HCT116 (cell line): ENCODE measurements around the gene TNS3. TPM values are rescaled to one million over a fixed set of nuclear protein-coding genes. Genes with fewer than 3 reads are reported as not detected.

ENCODE experiments used
- ATAC-seq: fragments of 200-7000 bp; cut with Tn5 transposase; 2 replicates; pipeline ENCODE4 v1.9.1; 2020; ENCODE audit warnings: mild to moderate bottlenecking, moderate library complexity
- Bru-seq: library from RNA; stranded (reverse); fragments of 400-500 nt; gene quantifications from one replicate; lab custom pipeline; 2021; lab: Mats Ljungman, UMichigan
- BruChase-seq, 2 experiments: library from RNA; stranded (reverse); fragments of 400-500 nt; gene quantifications; one replicate each; lab custom pipeline; 2021; lab: Mats Ljungman, UMichigan
- BruUV-seq: library from RNA; stranded (reverse); fragments of 400-500 nt; replicated peaks from 2 replicates; lab custom pipeline; 2021; lab: Mats Ljungman, UMichigan
- CTCF ChIA-PET: fragments of 300-600 bp; sonication (Branson Sonifier 250); formaldehyde crosslinking; loops from one replicate; lab custom pipeline; 2021; ENCODE audit warnings: antibody characterized with exemption; lab: Charles Lee
- POLR2A ChIA-PET: fragments of 300-600, 350-600 bp; sonication (Branson Sonifier 250); formaldehyde crosslinking; loops from one replicate; lab custom pipeline; 2021; ENCODE audit warnings: antibody characterized with exemption; lab: Charles Lee
- RAD21 ChIA-PET, 2 experiments: fragments of 300-600 bp; sonication (Branson Sonifier 250); formaldehyde crosslinking; loops; one replicate each; lab custom pipeline; 2023; ENCODE audit warnings: low total read pairs in 2 of 2; ENCODE audit not compliant: uncharacterized antibody in 2 of 2, unreplicated experiment in 2 of 2, low non-redundant PET in 1 of 2; lab: Charles Lee
- DNase-seq: peaks from one replicate; pipeline ENCODE4 v3.0.0-alpha.2; 2010; ENCODE audit warnings: low read depth, low spot score
- H2AFZ ChIP-seq: fragments of 200-600 bp; shearing (Covaris generic), sonication (generic); 2 replicates; pipeline ENCODE4 v1.6.1; 2017; ENCODE audit warnings: low read depth, mixed run types, mixed read lengths, antibody characterized with exemption, low read length; ENCODE audit not compliant: poor library complexity, severe bottlenecking
- H3K27ac ChIP-seq: 2 replicates; pipeline ENCODE4 v1.5.1; 2012; ENCODE audit warnings: low read depth, low read length
- H3K27me3 ChIP-seq: fragments of 200-600 bp; sonication (generic); 2 replicates; pipeline ENCODE4 v1.6.1; 2016; ENCODE audit warnings: mixed run types, low read length, mixed read lengths; ENCODE audit not compliant: insufficient read depth
- H3K36me3 ChIP-seq, 2 experiments: fragments of 200-500 bp in 1 of 2; fragments of 200-600 bp in 1 of 2; sonication (Bioruptor generic) in 1 of 2; sonication (generic) in 1 of 2; 2 replicates each; pipeline versions ENCODE4 v1.5.1 to v1.6.1; 2014 to 2016; ENCODE audit warnings: low read length in 2 of 2, inconsistent platforms in 1 of 2, mixed read lengths in 1 of 2, mixed run types in 1 of 2; ENCODE audit not compliant: insufficient read depth in 2 of 2, control insufficient read depth in 1 of 2
- H3K4me1 ChIP-seq, 2 experiments: fragments of 200-600 bp in 1 of 2; sonication (generic) in 1 of 2; 2 replicates each; pipeline versions ENCODE4 v1.5.1 to v1.6.1; 2012 to 2017; ENCODE audit warnings: low read length in 2 of 2, inconsistent platforms in 1 of 2, mild to moderate bottlenecking in 1 of 2, mixed read lengths in 1 of 2, mixed run types in 1 of 2, moderate library complexity in 1 of 2; ENCODE audit not compliant: insufficient read depth in 2 of 2, control insufficient read depth in 1 of 2
- H3K4me2 ChIP-seq: fragments of 200-600 bp; sonication (generic); 2 replicates; pipeline ENCODE4 v1.6.1; 2017; ENCODE audit warnings: mixed run types, low read length, mixed read lengths
- H3K4me3 ChIP-seq, 2 experiments: fragments of 200-600 bp in 1 of 2; sonication (generic) in 1 of 2; replicated peaks in 1 of 2; 2 replicates each; pipeline ENCODE4 v1.5.1; 2011 to 2016; ENCODE audit warnings: low read length in 2 of 2, control low read depth in 1 of 2, low read depth in 1 of 2, mild to moderate bottlenecking in 1 of 2, mixed read lengths in 1 of 2, mixed run types in 1 of 2
- H3K79me2 ChIP-seq: fragments of 200-600 bp; sonication (generic); 2 replicates; pipeline ENCODE4 v1.6.1; 2017; ENCODE audit warnings: mild to moderate bottlenecking, mixed run types, low read length, moderate library complexity, mixed read lengths; ENCODE audit not compliant: insufficient read depth
- H3K9ac ChIP-seq: fragments of 200-600 bp; sonication (generic); 2 replicates; pipeline ENCODE4 v1.6.1; 2016; ENCODE audit warnings: low read length, mixed read lengths
- H3K9me2 ChIP-seq: fragments of 200-600 bp; sonication (generic), shearing (Covaris generic); 2 replicates; pipeline ENCODE4 v1.6.1; 2017; ENCODE audit warnings: mixed run types, mild to moderate bottlenecking, moderate library complexity; ENCODE audit not compliant: insufficient read depth
- H3K9me3 ChIP-seq, 2 experiments: fragments of 200-500 bp in 1 of 2; fragments of 200-600 bp in 1 of 2; sonication (Bioruptor generic) in 1 of 2; sonication (generic) in 1 of 2; 2 replicates each; pipeline ENCODE4 v1.6.1; 2014 to 2017; ENCODE audit warnings: low read length in 2 of 2, mixed read lengths in 2 of 2, inconsistent platforms in 1 of 2, low read depth in 1 of 2, mild to moderate bottlenecking in 1 of 2, mixed run types in 1 of 2, moderate library complexity in 1 of 2; ENCODE audit not compliant: control insufficient read depth in 1 of 2, insufficient read depth in 1 of 2
- H4K20me1 ChIP-seq: fragments of 200-600 bp; sonication (generic), shearing (Covaris generic); 2 replicates; pipeline ENCODE4 v1.6.1; 2017; ENCODE audit warnings: mixed run types, mild to moderate bottlenecking, moderate library complexity; ENCODE audit not compliant: insufficient read depth
- CEBPB ChIP-seq: IDR thresholded peaks from 2 replicates; pipeline ENCODE4 v1.6.1; 2012; ENCODE audit warnings: low read depth
- EGR1 ChIP-seq: IDR thresholded peaks from 2 replicates; pipeline ENCODE4 v1.6.1; 2012; ENCODE audit warnings: low read depth
- ELF1 ChIP-seq: IDR thresholded peaks from 2 replicates; pipeline ENCODE4 v1.6.1; 2012; ENCODE audit warnings: low read depth, borderline replicate concordance
- POLR2A ChIP-seq: IDR thresholded peaks from 2 replicates; pipeline ENCODE4 v1.7.0; 2011; ENCODE audit warnings: borderline replicate concordance; ENCODE audit not compliant: insufficient read depth, insufficient read length; ENCODE audit errors: extremely low read depth
- POLR2AphosphoS5 ChIP-seq: IDR thresholded peaks from 2 replicates; pipeline ENCODE4 v1.6.1; 2011; ENCODE audit warnings: mild to moderate bottlenecking, low read depth, low read length, moderate library complexity
- RAD21 ChIP-seq: IDR thresholded peaks from 2 replicates; pipeline ENCODE4 v1.6.1; 2012; ENCODE audit warnings: low read depth, mild to moderate bottlenecking
- SRF ChIP-seq: IDR thresholded peaks from 2 replicates; pipeline ENCODE4 v1.6.1; 2012; ENCODE audit warnings: low read depth
- TCF7L2 ChIP-seq: IDR thresholded peaks from 2 replicates; pipeline ENCODE4 v1.7.0; 2011; ENCODE audit warnings: borderline replicate concordance, inconsistent platforms; ENCODE audit not compliant: insufficient read depth, insufficient read length; ENCODE audit errors: extremely low read depth
- YY1 ChIP-seq: IDR thresholded peaks from 2 replicates; pipeline ENCODE4 v1.6.1; 2011; ENCODE audit warnings: low read length, low read depth, moderate library complexity, mild to moderate bottlenecking; ENCODE audit not compliant: insufficient replicate concordance; ENCODE audit errors: extremely low read depth
- ZFX ChIP-seq: fragments of 450-650 bp; IDR thresholded peaks from 2 replicates; pipeline ENCODE4 v1.6.1; 2017
- intact Hi-C: fragments of 100-400 bp; cut with micrococcal nuclease; formaldehyde crosslinking; loops from 2 replicates; pipeline ENCODE4 v1.10.0; 2022
- long read RNA-seq: library from polyadenylated mRNA; unstranded; transcript quantifications from one replicate; pipeline ENCODE4 v2.0.0, GENCODE V29; 2021; ENCODE audit not compliant: unreplicated experiment
- polyA plus RNA-seq: library from polyadenylated mRNA; unstranded; fragments of >200 nt; gene quantifications from 2 replicates; pipeline ENCODE4 v1.2.1, GENCODE V29; 2012; ENCODE audit warnings: missing spikeins
- total RNA-seq: library from RNA; stranded (reverse); gene quantifications from one replicate; pipeline ENCODE4 v1.2.1, GENCODE V29; 2021; ENCODE audit not compliant: unreplicated experiment
- TF ChIP-seq, protein P1 (sequence below): IDR thresholded peaks from 2 replicates; pipeline ENCODE4 v1.6.1; 2012; ENCODE audit warnings: low read depth
- TF ChIP-seq, protein P2 (sequence below): IDR thresholded peaks from 2 replicates; pipeline ENCODE4 v1.6.1; 2012

TNS3 gene
- total RNA-seq (9.1 TPM), Bru-seq, nascent RNA (percentile 55 among the genes with signal in this experiment), BruChase-seq, experiment 1, labeled RNA remaining after a 6-hour chase (percentile 49 among the genes with signal in this experiment), BruChase-seq, experiment 2, labeled RNA remaining after a 2-hour chase (percentile 51 among the genes with signal in this experiment)
- polyA plus RNA-seq, result 4.3 and 6.5 TPM in 2 replicates
- long read RNA-seq, partial matches to known transcripts, result 4 of 11 reads
- long read RNA-seq, other reads (novel, unspliced or antisense), result 7 of 11 reads

DNA sequence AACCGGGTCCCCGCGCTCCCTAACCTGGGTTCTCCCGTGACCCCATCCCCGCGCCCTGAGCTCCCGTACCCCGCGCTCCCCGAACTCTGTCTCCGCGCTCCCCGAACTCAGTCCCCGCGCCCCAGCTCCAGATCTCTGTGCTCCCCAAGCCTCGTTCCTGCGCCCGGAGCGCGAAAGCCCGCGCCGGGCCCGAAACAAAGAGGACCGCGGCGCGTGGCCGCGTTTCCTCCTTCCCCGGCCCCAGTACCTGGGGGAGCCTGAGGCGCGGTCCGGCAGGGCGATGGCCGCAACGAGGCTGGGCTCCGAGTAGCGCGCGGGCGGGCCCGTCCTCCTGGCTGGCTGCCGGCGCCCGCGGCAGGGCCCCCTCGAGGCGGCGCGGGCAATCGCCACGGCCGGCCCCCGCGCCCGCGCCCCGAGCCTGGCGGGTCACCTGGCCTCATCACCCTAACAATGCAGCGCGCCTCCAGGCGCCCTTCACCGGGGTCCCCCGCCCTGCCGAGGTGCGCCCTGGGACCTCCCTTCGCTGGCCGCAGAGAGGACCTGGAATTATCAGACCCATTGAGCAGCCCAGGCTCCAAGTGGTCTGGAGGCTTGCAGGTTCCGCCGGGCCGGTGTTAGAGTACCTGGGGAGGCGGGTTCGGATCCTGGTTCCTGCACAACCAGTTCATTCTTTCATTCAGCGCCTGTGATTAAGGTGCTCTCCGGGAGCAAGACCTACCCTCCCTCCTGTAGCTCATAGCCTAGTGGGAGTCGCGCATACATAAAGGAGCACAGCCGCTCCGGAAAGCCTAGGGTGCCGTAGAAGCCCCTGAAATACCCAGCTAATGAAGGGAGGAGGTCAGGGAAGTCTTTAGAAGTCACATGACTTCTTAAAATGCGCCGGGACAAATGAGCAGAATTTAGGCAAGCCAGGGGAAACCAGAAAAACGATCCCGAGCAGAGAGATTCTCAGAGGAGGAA, at the start of gene TNS3:
Gene TNS3, minus strand, starts transcription at position 308 of the 960 bp plus-strand sequence. CDS start 142,475 bp downstream, outside the sequence.
- ChIA-PET CTCF (interaction anchor here (1.3 kb wide), 1 partner anchor 316 kb away, joined by 3 read pairs; no protein-coding TSS in a partner anchor), POLR2A (interaction anchor here (0.6 kb wide), 1 partner anchor 505 kb away, joined by 4 read pairs; no protein-coding TSS in a partner anchor), RAD21 (interaction anchor here (0.6 to 0.8 kb wide), 2 partner anchors 79 to 146 kb away, joined by 6 to 7 read pairs; no protein-coding TSS in a partner anchor)
- no peaks in the 10 kb centered on the region for H3K36me3 ChIP-seq
- H3K9me2 ChIP-seq, result no peaks in the 10 kb centered on the region
- H3K9ac ChIP-seq, result peak within 1 kb of the TSS; percentile 77
- H4K20me1 ChIP-seq, result no peaks in the 10 kb centered on the region
- H3K27me3 ChIP-seq, result no peaks in the 10 kb centered on the region
- H3K4me2 ChIP-seq, result peak within 1 kb of the TSS; percentile 97
- peak within 1 kb of the TSS; percentile 97 for H2AFZ ChIP-seq
- H3K4me1 ChIP-seq, result peaks cover 25 to 26% of the 10 kb centered on the region in 2 experiments
- BruUV-seq, result no TSS peak
- H3K79me2 ChIP-seq, result no peaks in the 10 kb centered on the region
- H3K27ac ChIP-seq, result peak within 1 kb of the TSS; percentile 76; the same call in 1 of the 2 replicates
- intact Hi-C loops, result loop anchor here (5.0 kb wide), 1 partner anchor 105 kb away; no protein-coding TSS in a partner anchor
- H3K9me3 ChIP-seq, result no peaks in the 10 kb centered on the region
- no peak for DNase-seq
- ATAC-seq, result peak; percentile 83
- H3K4me3 ChIP-seq, result peak within 1 kb of the TSS; percentile 63 to 81
- TF ChIP-seq POLR2A, result peak; percentile 44
- TF ChIP-seq RAD21, result no peak
- TF ChIP-seq, protein P1, sequence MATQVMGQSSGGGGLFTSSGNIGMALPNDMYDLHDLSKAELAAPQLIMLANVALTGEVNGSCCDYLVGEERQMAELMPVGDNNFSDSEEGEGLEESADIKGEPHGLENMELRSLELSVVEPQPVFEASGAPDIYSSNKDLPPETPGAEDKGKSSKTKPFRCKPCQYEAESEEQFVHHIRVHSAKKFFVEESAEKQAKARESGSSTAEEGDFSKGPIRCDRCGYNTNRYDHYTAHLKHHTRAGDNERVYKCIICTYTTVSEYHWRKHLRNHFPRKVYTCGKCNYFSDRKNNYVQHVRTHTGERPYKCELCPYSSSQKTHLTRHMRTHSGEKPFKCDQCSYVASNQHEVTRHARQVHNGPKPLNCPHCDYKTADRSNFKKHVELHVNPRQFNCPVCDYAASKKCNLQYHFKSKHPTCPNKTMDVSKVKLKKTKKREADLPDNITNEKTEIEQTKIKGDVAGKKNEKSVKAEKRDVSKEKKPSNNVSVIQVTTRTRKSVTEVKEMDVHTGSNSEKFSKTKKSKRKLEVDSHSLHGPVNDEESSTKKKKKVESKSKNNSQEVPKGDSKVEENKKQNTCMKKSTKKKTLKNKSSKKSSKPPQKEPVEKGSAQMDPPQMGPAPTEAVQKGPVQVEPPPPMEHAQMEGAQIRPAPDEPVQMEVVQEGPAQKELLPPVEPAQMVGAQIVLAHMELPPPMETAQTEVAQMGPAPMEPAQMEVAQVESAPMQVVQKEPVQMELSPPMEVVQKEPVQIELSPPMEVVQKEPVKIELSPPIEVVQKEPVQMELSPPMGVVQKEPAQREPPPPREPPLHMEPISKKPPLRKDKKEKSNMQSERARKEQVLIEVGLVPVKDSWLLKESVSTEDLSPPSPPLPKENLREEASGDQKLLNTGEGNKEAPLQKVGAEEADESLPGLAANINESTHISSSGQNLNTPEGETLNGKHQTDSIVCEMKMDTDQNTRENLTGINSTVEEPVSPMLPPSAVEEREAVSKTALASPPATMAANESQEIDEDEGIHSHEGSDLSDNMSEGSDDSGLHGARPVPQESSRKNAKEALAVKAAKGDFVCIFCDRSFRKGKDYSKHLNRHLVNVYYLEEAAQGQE, result no peak
- TF ChIP-seq TCF7L2, result peak; percentile 33
- TF ChIP-seq POLR2AphosphoS5, result peak; percentile 47; the same call in 1 of the 2 replicates
- TF ChIP-seq CEBPB, result no peak
- TF ChIP-seq, protein P2, sequence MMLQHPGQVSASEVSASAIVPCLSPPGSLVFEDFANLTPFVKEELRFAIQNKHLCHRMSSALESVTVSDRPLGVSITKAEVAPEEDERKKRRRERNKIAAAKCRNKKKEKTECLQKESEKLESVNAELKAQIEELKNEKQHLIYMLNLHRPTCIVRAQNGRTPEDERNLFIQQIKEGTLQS, result no peak
- no peak for TF ChIP-seq ELF1
- TF ChIP-seq YY1, result peak; percentile 2
- peak; percentile 74; the same call in 1 of the 2 replicates for TF ChIP-seq ZFX
- TF ChIP-seq SRF, result no peak
- 0 out of 2 replicates have a peak, but pooled peaks have one; percentile 11 for TF ChIP-seq EGR1
